Stimulated activated CD4-positive, alpha-beta T cell treated with anti-CD3 and anti-CD28 coated beads, Interleukin-1b, Interleukin-23, amount 100 ng/mL, for 48 hours (primary cell): ENCODE results near the gene ZNF556.

Source experiments
- DNase-seq: peaks from one replicate; pipeline ENCODE4 v3.0.0-alpha.2; 2020

Gene ZNF556

DNA sequence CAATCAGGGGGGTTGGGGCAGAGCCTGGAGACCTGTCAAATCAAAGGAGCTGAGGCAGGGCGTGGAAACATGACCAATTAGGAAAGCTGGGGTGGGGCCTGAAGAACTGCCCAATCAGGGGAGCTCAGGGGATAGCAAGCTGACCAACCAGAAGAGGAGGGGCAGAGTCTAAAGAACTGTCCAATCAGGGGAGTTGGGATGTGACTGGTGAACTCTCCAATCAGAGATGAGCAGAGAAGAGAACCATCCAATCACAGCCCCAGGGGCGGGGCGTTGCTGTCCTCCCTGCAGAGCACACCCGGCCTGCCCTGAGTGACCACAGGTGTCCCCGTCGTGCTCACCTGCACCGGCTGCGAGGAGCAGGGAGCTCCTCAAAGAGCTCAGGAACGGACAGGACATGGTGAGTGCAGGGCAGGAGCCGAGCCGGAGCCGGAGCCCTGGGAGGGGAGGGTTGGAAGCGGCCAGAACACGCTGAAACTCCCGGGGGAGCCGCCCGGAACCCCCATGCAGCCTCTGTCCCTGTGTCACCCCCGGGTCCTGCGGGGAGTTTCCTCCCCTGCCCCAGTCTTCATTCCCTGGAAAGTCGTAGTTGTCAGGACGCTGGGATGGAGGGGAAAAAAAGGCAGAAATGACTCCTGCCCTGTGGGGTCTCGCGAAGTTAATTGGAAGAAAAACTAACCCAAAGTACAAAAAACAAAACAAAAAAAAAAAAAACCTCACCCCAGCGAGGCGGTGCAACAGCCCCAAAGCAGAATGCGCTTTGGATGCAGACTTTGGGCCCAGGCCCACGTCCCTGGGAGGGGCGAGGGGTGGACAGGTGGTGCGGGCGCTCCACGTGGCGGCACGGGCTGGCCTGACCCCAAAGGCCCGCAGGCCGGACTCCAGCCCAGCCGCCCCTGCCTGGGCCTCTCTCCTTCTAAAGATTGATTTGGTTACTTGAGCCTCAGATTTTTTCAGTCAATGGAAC, at the start of gene ZNF556:
Gene ZNF556 (plus strand): TSS at position 311 of the 967 bp plus-strand sequence. CDS start 87 bp downstream, at position 398.
- DNase-seq = peak; percentile 19

DNA sequence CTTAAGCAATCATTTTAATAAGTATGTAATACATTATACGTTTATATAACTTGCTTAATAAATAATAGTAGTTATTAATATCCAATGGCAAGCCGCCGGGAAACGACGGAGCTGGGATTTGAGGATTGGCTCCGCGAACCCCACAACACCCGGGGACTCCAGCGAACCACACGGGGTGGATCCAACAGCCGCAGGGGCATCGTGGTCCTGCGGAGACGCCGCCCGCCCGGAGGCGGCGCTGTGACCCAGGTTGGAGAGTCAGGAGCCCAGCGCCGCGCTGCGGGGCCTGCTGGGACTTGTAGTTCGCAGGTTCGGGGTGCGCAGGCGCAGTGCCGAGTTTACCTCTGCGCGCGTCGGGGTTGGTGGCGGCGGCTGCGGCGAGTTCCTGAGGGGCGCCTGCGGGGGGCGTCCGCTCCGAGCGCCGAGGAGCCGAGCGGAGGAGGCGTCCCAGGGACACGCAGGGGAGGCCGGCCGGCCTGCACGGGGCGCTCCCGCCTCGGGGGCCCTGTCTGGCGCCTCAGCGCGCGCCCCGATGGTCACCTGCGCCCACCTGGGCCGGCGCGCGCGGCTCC, 47.5 kb upstream of the ZNF556 start, which contains the start of gene ZNF554:
Gene ZNF554 (plus strand): TSS at position 329 of the 572 bp plus-strand sequence. CDS start 204 bp downstream, at position 533.
- DNase-seq = peak; percentile 97

DNA sequence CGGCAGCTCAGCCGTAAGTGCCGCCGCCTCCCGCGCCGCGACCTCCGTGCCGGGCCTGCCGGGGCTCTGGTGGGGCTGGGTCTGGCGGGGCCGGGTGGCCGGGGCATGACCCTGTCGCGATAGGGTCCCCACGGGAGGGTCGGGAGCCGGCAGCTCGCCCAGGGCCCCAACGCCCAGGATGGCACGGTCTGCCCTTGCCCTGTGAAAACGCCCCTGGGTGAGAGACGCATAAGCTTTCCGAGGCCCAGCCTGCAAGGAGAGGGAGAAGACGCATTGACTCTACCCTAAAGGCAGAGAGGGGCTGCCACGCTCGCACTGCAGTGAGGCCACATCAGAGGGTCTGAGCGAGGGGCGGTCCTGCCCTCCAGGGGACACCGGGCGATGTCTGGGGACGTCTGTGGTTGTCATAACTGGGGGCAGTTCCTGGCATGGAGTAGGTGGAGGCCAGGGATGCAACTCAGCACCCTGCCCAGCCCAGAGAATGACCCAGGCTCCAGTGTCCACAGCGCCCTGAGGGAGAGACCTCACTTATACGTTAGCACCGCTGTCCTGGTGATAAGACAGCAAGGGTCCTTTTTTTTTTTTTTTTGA, 46.9 kb upstream of the ZNF556 start:
- DNase-seq = no peak

DNA sequence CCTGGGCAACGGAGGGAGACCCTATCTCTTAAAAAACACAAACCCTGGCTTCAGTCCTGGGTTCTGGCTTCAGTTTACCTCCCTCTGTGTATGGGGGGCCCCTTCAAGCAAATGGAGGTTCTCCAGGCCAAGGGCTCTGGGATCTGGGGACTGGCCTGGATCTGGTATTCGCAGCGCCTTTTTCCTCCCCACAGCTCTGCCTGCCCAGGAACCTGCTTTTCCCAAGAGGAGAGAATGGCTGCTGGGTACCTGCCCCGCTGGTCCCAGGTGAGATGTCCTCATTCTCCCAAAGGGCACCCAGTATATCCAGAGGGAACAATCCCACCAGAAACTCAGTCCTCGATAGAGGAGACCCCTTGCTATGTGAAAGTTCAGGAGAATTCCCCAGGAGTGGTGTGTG, 44.3 kb upstream of the ZNF556 start:
- DNase-seq = no peak

DNA sequence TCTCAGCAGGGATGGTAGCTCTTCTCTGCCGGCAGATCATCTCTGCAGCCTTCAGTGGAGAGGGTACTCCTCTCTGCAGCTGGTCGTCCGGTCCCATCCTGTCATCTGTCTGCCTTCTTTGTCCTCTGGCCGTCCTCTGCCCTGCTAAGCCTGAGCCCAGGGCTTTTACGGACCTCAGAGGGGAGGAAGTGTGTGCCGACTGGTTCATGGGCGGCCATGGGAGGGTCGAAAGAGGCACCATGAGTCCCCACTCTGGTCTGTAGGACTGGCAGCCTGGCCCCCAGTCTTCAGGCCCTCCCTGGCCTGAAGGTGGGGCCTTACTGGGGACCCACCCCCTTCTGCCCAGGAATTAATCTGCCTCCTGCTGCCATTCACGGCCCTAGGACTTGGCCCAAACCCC, 43.5 kb upstream of the ZNF556 start:
- DNase-seq = no peak

DNA sequence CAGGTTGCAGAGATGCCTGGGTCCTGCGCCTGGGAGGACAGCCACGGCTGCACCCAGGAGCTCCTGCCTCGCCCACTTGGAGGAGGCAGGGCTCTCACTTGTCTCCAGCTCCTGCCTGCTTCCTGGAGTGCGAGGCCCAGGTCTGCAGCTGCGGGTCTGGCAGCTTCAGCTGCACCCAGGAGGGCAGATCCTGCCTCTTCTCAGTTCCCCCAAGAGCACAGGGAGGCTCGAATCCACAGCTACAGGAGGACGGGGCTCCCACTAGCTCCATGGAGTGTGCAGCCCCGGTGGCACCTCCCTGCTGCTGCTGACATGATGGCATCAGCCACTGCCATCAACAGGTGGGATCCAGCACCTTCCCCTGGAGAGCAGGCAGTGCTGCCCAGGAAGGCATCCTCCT, 43.0 kb upstream of the ZNF556 start:
- no peak for DNase-seq

DNA sequence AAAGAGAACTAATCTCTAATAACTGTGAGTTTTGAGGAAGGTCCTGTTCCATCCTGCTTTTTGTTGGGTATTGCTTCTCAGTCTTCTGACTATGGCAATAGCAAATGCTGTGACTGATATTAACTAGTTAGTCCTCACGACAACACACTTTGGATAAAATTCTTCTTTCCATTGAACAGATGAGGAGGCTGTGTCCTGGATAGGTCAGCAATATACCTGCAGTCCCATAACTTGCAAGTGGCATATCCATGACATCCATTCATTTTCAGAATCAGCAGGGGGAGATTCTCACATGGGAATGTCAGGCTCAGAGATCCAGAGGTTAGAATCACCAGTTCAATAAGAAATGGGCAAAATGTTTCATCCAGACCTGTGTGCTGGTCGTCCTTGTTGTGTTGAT, 40.1 kb upstream of the ZNF556 start:
- DNase-seq = no peak

DNA sequence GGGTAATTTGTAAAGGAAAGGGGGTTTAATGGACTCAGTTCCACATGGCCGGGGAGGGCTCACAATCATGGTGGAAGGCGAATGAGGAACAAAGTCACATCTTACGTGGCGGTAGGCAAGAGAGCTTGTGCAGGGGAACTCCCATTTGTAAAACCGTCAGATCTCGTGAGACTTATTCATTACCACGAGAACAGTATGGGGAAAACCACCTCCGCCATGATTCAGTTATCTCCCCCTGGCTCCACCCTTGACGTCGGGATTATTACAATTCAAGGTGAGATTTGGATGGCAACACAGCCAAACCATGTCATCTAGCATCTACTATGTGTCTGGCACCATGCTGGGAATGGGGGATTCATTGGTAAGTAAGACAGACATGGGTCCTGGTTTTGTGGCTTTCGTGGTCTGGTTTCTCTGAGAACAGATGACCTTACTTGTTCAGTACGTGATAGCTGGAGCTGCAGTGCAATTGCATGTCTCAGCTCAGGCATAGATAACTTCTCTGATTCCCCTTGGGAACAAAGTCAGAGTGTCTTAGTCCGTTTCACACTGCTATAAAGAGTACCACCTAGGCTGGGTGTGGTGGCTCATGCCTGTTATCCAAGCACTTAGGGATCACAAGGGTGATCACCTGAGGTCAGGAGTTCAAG, 39.2 kb upstream of the ZNF556 start:
- no peak for DNase-seq

DNA sequence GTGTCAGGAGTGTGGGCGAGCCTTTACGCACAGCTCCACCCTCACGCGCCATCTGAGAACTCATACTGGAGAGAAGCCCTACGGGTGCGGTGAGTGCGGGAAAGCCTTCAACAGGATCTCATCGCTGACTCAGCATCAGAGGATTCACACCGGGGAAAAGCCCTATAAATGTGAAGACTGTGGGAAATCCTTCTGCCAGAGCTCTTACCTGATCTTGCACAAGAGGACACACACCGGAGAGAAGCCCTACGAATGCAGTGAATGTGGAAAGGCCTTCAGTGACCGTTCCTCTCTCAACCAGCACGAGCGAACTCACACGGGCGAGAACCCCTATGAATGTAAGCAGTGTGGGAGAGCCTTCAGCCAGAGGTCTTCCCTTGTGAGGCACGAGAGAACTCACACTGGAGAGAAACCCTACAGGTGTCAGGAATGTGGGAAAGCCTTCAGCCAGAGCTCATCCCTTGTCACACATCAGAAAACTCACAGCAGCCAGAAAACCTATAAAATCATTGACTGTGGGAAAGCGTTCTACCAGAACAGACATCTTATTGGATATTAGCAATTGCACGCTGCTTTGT, 32.8 kb upstream of the ZNF556 start:
- DNase-seq = no peak

DNA sequence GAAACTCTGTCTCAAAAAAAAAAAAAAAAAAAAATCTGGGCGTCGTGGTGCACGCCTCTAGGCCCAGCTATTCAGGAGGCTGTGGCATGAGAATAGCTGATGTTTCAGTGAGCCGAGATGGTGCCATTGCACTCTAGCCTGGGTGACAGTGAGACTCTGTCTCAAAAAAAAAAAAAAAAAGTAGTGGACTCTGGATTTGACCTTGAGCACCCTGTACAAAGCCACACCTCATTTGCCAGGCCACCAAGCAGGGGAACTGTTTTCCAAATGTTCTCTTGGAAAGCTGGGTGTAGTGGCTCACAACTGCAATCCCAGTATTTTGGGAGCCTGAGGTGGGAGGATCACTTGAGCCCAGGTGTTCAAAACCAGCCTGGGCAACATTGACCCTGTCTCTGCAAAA, 29.7 kb upstream of the ZNF556 start:
- DNase-seq = no peak

DNA sequence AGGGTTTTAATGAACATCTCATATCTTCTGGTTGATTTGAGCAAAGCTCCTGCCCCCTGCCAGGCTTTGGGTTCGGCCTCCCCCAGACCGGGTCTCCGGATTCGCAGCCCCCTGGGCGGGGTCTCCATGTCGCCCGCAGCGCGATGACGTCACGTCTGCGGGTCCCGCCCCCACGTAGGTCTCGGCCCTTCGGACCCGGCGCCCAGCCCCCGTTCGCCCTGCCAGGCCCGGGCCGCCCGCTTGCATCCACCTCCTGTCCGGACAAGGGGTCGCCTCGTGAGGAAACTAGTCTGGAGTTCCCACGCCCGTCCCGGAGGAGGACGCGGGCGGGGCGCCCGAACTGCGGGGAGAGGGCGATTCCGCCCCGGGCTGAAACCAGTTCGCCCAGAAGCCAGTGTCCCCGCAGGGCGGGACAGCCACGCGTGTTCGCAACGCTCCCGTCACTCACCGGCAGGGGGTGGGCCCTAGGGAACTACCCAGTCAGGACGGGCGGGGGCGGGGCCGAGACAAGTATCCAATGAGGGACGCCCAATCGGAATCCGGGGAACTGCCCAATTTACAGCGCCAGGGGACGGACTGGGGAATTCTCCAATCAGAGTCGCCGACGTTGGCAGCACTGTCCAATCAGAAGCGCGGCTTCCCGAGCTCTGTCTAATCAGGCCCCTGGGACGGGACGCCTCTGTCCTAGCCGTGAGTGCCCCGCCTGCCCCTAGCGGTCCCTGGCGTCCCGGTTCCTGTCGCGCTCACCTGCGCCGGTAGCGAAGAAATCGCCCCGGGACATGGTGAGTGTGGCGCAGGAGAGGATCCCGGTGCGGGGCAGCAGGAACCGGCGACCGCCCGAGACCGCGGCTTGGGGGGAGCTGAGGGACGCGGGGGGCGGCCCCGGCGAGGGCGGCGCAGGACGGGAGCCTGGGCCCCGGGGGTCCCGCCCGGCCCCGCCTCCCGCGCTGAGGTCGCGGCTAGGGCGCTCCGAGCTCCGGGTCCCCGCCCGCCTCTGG, 26.0 kb upstream of the ZNF556 start, which contains the start of gene ZNF555:
Gene ZNF555 (plus strand): TSS at position 682 of the 998 bp plus-strand sequence. CDS start 98 bp downstream, at position 780.
- peak; percentile 98 for DNase-seq

DNA sequence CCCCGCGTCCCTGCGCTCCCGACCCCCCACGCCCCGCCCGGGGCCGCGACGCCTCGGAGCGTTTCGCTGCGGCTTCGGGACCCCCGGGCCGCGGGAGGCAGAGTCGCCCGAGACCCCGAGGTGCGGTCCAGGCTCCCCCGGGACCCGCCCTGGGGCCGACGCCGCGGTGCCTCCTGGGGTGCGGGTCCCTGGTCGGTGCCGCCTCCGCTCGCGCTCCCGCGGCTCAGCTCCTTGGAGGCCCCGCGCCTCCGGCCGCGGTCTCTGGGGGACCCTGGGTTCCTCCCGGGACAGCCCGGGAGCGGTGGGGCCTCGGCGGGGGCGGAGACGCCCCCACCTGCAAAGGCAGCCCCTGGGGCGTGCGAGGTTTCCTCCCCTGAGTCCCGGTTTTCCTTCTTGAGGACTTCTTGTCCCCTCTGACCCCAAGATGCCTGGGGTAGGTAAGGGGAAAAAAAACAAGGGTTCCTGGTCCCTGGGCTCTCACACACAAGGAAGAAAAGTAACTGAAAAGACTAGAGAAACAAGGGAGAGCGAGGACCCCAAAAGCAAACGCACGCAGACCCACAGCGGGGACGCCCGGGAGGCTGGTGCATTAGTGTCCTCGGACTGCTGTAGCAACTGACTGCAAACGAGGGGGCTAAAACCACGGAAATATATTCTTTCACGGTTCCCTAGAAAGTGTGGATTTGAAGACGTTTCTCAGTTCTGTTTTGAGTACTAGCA, 25.1 kb upstream of the ZNF556 start:
- DNase-seq = no peak

DNA sequence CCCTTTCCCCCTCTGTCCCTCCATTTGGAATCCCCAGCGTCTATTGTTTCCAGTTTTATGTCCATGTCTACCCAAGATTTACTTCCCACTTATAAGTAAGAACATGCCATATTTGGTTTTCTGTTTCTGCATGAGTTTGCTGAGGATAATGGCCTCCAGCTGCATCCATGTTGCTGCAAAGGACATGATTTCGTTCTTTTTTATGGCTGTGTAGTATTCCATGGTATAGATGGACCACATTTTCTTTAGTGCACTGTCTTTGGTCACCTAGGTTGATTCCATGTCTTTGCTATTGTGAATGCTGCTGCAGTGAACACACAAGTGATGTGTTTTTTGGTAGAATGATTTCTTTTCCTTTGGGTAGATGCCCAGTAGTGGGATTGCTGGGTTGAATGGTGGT, 22.0 kb upstream of the ZNF556 start:
- DNase-seq = no peak

DNA sequence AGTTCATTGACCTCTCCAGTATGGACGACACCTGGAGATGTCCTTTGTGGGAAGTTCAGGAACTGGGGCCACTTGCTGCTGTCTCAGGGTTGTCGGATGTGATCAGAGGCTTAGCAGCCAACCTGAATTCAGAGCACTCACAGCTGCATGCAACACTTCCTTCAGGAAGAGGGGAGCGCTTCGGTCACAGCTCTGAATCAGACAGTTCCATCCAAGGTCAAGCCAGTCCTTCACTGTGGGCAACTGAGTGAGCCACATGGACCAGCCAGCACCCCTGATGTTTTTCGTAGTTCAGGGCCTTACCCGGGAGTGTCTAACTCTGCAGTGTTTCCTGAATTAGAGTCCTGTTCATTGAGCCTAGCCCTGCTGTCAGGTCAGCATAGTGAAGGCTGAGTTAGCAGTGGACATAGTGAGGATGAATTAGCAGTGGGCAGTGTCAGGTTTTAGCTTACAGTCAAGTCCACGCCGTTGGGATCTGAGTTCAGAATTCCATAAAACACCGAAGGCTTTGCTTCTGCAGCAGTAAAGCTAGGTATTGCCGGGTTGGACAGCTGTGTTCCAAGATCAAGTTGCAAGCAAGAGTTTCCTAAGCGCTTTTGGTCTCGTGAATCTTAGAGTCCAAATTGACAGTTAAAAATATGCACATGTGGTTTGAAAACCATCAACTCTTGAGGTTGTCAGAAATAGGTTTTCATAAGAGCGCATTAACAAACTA, 20.8 kb upstream of the ZNF556 start:
- no peak for DNase-seq

DNA sequence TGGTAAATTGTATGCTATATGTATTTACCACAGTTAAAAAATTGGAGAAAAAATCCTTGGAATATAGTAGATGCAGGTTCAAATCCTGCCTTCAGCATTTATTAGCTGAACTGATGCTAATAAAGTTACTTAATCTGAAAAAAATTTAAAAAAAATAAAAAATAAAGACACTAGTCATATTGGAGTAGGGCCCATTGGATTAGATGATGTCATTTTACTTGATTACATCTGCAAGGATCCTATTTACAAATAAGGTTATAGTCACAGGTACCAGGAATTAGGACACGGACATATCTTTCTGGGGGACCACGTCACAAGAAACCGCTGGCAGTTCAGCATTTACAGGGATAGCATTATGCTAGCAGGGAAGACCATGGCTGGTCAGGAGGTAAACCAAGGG, 19.6 kb upstream of the ZNF556 start:
- DNase-seq = no peak

DNA sequence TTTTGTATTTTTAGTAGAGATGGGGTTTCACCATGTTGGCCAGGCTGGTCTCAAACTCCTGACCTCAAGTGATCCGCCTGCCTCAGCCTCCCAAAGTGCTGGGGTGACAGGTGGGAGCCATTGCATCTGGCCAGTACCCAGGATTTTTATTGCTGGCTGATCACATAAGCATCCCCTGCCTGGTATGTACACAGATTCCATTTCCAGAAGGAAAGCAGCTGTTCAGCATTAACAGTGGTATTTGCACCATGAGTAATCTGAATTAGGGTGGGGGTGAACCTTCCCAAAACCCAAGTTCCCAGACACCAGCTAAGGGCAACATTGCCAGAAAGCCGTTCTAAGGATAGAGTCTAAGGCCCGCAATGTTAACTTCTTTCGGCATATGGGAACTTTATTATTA, 18.5 kb upstream of the ZNF556 start:
- no peak for DNase-seq

DNA sequence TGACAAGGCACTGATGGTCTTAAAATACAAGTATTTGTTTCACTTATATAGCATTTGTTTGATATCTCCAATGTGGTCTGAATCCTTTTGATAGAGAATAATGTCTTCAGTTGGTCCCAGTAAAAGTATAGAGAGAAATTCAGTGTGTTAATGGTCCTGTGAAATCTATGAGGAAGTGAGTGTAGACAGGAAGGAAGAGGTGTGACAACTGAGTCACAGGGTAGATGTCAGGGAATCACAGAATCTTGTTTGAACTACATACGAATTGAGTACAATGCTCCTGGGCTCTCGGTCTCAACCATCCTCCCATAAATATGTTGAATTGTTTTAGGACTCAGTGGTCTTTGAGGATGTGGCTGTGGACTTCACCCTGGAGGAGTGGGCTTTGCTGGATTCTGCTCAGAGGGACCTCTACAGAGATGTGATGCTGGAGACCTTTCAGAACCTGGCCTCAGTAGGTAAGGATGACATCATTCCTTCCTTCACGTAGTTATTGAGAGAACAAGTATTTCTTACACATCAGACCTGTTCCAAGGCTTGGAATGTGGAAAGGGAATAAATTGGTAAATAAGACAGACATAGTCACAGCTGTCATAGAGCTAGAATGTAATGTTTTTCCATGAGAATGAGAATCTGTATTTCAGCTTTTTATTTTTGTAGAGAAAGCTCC, 16.7 kb upstream of the ZNF556 start:
- DNase-seq = no peak

DNA sequence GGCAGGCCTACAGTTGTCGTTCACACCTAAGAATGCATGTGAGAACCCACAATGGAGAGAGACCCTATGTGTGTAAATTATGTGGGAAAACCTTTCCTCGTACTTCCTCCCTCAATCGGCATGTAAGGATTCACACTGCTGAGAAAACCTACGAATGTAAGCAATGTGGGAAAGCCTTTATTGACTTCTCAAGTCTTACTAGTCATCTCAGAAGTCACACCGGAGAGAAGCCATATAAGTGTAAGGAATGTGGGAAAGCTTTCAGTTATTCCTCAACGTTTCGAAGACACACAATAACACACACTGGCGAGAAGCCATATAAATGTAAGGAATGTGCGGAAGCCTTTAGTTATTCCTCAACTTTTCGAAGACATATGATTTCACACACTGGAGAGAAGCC, 14.5 kb upstream of the ZNF556 start:
- no peak for DNase-seq

DNA sequence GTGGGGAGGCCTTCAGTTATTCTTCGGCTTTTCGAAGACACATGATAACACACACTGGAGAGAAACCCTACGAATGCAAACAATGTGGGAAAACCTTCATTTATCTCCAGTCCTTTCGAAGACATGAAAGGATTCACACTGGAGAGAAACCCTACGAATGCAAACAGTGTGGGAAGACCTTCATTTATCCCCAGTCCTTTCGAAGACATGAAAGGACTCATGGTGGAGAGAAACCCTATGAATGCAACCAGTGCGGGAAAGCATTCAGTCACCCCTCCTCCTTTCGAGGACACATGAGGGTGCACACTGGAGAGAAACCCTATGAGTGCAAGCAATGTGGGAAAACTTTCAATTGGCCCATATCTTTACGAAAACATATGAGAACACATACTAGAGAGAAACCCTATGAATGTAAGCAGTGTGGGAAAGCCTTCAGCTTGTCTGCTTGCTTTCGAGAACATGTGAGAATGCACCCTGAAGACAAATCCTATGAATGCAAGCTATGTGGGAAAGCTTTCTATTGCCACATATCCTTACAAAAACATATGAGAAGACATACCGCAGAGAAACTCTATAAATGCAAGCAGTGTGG, 14.0 kb upstream of the ZNF556 start:
- no peak for DNase-seq
